Liver (tissue), 3 donors: ENCODE measurements around the gene ADAM19.

Source experiments
- SP1 ChIP-seq: IDR thresholded peaks from 2 replicates; pipeline ENCODE4 v1.6.1; 2018; ENCODE audit warnings: antibody characterized with exemption, mild to moderate bottlenecking
- TAF1 ChIP-seq: conservative IDR thresholded peaks from 2 replicates; pipeline ENCODE4 v1.6.1; 2016; ENCODE audit warnings: antibody characterized with exemption, mild to moderate bottlenecking
- TF ChIP-seq, protein P1 (sequence below): fragments of 150-350 bp; IDR thresholded peaks from 2 replicates; pipeline ENCODE4 v1.5.1; 2017; ENCODE audit warnings: improper control_type of control experiment, low read depth, low read length; ENCODE audit not compliant: missing input control
- donor health status: healthy.
- donor health status: healthy.

DNA sequence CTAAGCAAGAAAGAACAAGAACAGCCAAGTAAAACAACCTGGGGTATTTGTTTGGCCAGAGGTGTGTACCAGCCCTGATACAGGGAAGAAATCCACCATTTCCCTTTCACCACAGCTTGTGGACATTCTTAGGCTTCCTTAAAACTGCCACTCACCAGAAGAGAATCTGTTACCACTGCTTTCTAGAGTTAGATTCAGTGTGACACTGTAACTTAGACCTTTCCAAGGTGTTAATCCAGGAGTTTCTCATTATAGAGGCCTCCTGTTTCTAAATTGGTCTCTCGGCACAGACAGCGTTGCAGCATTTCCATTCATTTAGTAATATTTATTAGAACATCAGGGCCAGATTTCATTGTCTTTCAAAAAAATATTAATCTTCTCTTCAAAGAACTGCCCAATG, 60.6 kb downstream of the ADAM19 start:
- TF ChIP-seq SP1 (no peak), TAF1 (no peak)
- TF ChIP-seq, protein P1, sequence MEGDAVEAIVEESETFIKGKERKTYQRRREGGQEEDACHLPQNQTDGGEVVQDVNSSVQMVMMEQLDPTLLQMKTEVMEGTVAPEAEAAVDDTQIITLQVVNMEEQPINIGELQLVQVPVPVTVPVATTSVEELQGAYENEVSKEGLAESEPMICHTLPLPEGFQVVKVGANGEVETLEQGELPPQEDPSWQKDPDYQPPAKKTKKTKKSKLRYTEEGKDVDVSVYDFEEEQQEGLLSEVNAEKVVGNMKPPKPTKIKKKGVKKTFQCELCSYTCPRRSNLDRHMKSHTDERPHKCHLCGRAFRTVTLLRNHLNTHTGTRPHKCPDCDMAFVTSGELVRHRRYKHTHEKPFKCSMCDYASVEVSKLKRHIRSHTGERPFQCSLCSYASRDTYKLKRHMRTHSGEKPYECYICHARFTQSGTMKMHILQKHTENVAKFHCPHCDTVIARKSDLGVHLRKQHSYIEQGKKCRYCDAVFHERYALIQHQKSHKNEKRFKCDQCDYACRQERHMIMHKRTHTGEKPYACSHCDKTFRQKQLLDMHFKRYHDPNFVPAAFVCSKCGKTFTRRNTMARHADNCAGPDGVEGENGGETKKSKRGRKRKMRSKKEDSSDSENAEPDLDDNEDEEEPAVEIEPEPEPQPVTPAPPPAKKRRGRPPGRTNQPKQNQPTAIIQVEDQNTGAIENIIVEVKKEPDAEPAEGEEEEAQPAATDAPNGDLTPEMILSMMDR: no peak
